GM21423 (cell line): ENCODE measurements around the gene ACOT6.
"Not testable (repeated sequence)": the region's sequence is repeated elsewhere in the genome, so short reads cannot be mapped to it uniquely, and the experiment has no call there.

Source experiments
- ATAC-seq: cut with Tn5 transposase; IDR thresholded peaks from one replicate; pipeline ENCODE4 v1.9.1; 2021; ENCODE audit warnings: mild to moderate bottlenecking, moderate library complexity; ENCODE audit not compliant: unreplicated experiment

The ACOT6 gene

GRCh38 chr14:73594491-73594890, 17.8 kb upstream of the ACOT6 start:
- no peak for ATAC-seq

GRCh38 chr14:73599499-73599898, 12.8 kb upstream of the ACOT6 start:
- ATAC-seq = no peak

DNA sequence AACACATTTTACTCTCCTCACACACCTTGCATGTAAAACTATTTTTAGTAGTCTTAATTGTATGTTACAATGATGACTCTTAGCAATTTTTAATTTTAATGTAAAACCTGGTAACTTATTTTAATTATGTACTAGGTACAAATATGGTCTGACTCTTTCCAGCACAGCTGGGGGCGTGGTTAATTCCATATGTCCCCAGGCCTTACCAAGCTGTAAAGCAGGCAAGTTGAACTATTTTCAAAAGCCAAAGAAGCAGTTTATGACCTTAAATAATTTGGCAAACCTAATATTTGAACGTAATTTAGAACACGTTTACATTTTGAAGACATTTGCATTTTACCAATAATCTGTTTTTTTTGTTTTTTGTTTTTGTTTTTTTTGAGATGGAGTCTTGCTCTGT, 9.3 kb upstream of the ACOT6 start:
- no peak for ATAC-seq

- ATAC-seq = no peak
Measured at GRCh38 chr14:73606271-73606670, 6.0 kb upstream of the ACOT6 start.

GRCh38 chr14:73607241-73607640, 5.1 kb upstream of the ACOT6 start:
- no peak for ATAC-seq

GRCh38 chr14:73610687-73611086, 1.6 kb upstream of the ACOT6 start:
- ATAC-seq = no peak

GRCh38 chr14:73613046-73613383, 698 bp downstream of the ACOT6 start:
- ATAC-seq = no peak

GRCh38 chr14:73613419-73613963, 1.2 kb downstream of the ACOT6 start:
- ATAC-seq = no peak

DNA sequence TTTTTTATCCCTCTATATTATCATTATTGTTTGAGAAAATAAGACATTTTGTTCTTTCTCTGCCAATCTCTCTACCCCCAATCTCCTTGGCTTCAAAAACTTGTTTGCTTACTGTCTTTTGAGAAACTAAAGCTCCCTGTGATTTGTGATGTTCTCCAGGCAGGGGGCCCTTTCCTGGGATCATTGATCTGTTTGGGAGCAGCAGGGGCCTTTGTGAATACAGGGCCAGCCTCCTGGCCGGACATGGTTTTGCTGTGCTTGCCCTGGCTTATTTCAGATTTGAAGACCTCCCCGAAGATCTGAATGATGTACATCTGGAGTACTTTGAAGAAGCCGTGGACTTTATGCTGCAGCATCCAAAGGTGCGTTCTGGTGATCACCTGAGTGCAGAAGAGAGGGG, 4.5 kb downstream of the ACOT6 start:
- no peak for ATAC-seq

GRCh38 chr14:73619524-73619923, 7.2 kb downstream of the ACOT6 start:
- ATAC-seq = no peak

DNA sequence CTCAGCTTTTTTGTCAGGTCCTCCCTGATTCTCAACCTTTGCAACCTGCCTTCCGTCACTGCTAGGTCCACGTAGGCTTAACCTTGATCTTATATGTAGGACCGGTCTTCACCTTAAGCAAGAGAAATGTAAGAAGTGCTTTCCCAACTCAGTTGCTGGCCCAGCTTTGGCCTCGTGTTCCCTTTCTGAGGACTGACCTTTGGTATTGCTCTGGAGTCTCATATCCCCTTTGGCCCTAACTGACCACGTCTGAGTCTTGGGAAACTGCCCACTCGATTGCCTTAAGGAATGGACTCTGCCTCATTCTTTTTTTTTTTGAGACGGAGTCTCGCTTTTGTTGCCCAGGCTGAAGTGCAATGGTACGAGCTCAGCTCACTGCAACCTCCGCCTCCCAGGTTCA, 8.0 kb downstream of the ACOT6 start:
- no peak for ATAC-seq

DNA sequence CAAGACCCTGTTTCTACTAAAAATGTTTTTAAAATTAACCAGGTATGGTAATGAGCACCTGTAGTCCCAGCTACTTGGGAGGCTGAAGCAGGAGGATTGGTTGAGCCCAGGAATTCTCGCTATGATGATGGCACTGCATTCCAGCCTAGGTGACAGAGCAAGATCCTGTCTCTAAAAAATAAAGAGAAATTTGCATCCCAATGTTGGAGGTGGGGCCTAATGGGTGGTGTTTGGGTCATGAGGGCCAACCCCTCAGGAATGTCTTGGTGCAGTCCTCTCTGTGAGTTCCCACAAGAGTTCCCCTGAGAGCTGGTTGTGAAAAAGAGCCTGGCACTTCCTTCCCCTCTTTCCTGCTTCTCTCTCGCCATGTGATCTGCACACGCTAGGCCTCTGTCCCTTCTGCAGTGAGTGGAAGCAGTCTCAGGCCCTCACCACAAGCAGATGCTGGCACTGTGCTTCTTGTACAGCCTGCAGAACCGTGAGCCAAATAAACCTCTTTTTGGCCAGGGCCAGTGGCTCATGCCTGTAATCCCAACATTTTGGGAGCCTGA, 11.3 kb downstream of the ACOT6 start:
- no peak for ATAC-seq

GRCh38 chr14:73625706-73626105, 13.4 kb downstream of the ACOT6 start:
- no peak for ATAC-seq

DNA sequence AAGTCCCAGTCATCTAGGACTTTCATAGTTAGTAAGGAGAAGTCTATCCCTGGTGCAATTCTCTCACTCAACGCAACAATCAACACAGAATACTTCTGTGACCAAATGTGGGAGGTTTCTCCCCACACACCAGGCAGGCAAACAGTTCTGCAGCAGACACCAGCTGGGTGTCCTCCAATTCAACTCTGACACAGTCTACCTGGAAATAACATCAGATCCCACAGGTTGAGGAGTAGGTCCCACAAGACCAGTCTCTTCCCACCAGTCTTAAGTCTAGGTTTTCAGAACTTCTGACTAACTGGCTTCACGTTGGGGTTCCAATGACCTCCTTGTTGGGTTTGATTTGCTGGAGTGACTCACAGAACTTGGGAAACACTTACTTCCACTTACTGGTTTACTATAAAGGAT, 14.8 kb downstream of the ACOT6 start:
- no peak for ATAC-seq

DNA sequence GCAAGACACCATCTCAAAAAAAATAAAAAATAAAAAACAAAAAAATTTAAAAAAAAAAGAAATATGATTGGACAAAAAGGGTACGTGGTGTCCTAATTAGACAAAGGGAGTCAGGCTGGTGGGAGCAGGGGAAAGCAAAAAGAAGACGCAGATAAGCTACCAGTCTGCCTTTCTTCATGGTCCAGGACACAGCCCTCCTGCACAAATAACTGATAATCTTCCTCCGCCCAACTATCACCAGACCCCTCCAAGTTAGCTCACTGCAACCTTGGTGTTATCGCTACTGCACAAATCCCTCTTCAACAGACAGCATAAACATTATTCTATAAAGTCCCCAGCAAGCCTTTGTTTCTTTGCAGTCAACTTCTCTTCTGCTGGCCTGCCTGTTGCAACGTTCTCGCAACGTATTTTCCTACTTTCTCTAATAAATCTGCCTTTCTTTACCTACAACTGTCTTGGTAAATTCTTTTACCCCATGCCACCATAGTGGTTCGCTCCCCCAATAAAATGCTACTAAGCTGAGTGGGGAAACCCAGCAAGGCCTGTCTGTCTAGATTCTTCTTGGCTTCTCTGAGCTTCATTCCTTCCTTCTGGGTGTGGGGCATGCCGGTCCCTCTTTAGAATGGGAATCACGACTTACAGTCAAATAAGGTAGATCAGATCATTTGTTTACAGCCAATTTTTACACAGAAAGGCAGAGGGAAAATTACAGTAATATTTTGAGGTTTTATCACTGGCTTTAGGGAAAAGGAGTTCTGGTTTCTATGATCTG, 17.9 kb downstream of the ACOT6 start:
- ATAC-seq = no peak

- ATAC-seq = no peak
Measured at GRCh38 chr14:73633116-73634010, 21.0 kb downstream of the ACOT6 start.

GRCh38 chr14:73634011-73634833, 21.9 kb downstream of the ACOT6 start:
- no peak for ATAC-seq

DNA sequence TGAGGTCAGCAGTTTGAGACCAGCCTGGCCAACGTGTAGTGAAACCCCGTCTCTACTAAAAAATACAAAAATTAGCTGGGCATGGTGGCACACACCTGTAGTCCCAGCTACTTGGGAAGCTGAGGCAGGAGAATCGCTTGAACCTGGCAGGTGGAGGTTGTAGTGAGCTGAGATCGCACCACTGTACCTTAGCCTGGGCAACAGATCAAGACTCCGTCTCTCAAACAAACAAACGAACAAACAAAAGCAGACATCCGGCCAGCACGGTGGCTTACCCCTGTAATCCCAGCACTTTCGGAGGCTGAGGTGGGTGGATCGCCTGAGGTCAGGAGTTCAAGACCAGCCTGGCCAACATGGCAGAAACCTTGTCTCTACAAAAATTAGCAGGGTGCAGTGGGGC, 24.0 kb downstream of the ACOT6 start:
- ATAC-seq = not testable (repeated sequence)

GRCh38 chr14:73637830-73638229, 25.5 kb downstream of the ACOT6 start:
- ATAC-seq = no peak

DNA sequence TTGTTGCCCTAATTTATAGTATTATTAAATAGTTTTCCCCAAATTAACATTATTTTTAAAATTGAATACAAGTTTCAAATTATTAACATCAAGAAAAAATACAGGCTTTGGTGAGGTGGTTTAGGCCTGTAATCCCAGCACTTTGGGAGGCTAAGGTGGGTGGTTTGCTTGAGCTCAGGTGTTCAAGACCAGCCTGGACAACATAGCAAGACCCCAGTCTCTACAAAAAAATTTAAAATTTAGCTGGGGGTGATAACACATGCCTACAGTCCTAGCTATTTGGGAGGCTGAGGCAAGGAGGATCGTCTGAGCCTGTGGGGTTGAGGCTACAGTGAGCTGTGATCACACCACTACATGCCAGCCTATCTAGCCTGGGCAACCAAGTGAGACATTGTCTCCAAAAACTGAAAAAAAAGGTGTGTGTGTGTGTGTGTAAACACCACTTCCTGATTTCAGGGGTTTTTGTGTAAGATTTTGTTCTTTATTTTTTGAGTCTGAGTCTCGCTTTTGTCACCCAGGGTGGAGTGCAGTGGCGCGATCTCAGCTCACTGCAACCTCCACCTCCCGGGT, 28.6 kb downstream of the ACOT6 start:
- ATAC-seq = no peak
